WTC11 (cell line): ENCODE measurements around the gene CDCA7L. TPM values are rescaled to one million over a fixed set of nuclear protein-coding genes. Genes with fewer than 3 reads are reported as not detected.
A peak's percentile ranks its signal among the peaks of the same experiment; 100 is the strongest.

Source experiments
- ATAC-seq: fragments of 200-7000 bp; cut with Tn5 transposase; 2 replicates; pipeline ENCODE4 v1.10.0; 2021; ENCODE audit warnings: mild to moderate bottlenecking, moderate library complexity
- CTCF ChIA-PET: fragments of 300-600 bp; sonication (Branson Sonifier 250); formaldehyde crosslinking; loops from one replicate; lab custom pipeline; 2021; ENCODE audit warnings: antibody characterized with exemption; lab: Charles Lee
- POLR2A ChIA-PET: fragments of 350-600 bp; sonication (Branson Sonifier 250); formaldehyde crosslinking; loops from one replicate; lab custom pipeline; 2021; ENCODE audit warnings: antibody characterized with exemption; lab: Charles Lee
- DNase-seq: peaks from one replicate; pipeline ENCODE4 v3.0.0; 2021; ENCODE audit warnings: low spot score
- H3K27ac Mint-ChIP-seq: 2 replicates; pipeline ENCODE4 v1.8.0; 2021; ENCODE audit warnings: mixed read lengths
- H3K27me3 Mint-ChIP-seq: 2 replicates; pipeline ENCODE4 v1.8.0; 2021; ENCODE audit warnings: low read depth, mild to moderate bottlenecking, moderate library complexity, mixed read lengths
- H3K36me3 Mint-ChIP-seq: 2 replicates; pipeline ENCODE4 v1.8.0; 2021; ENCODE audit warnings: mixed read lengths
- H3K4me1 Mint-ChIP-seq: 2 replicates; pipeline ENCODE4 v1.8.0; 2022; ENCODE audit warnings: mixed read lengths
- H3K4me3 Mint-ChIP-seq: 2 replicates; pipeline ENCODE4 v1.8.0; 2021; ENCODE audit warnings: mild to moderate bottlenecking, moderate library complexity, mixed read lengths
- H3K9me3 Mint-ChIP-seq: 2 replicates; pipeline ENCODE4 v1.8.0; 2021; ENCODE audit warnings: mixed read lengths
- ATF1 ChIP-seq: sonication (generic); formaldehyde crosslinking; IDR thresholded peaks from 2 replicates; pipeline ENCODE4 v1.8.1; 2023; ENCODE audit warnings: mild to moderate bottlenecking, moderate library complexity, missing genetic modification reagents
- CBFB ChIP-seq: sonication (generic); formaldehyde crosslinking; IDR thresholded peaks from 2 replicates; pipeline ENCODE4 v1.8.1; 2022; ENCODE audit warnings: mild to moderate bottlenecking, low read depth, missing genetic modification reagents
- CREM ChIP-seq: sonication (generic); formaldehyde crosslinking; IDR thresholded peaks from 2 replicates; pipeline ENCODE4 v1.8.1; 2022; ENCODE audit warnings: mild to moderate bottlenecking, missing genetic modification reagents, moderate library complexity
- ELF4 ChIP-seq: sonication (generic); formaldehyde crosslinking; IDR thresholded peaks from 2 replicates; pipeline ENCODE4 v1.8.1; 2022; ENCODE audit warnings: low read depth, mild to moderate bottlenecking, moderate library complexity, missing genetic modification reagents
- ESRRA ChIP-seq: sonication (generic); formaldehyde crosslinking; IDR thresholded peaks from 2 replicates; pipeline ENCODE4 v1.8.1; 2022; ENCODE audit warnings: mild to moderate bottlenecking, missing genetic modification reagents, borderline replicate concordance
- KAT7 ChIP-seq: sonication (generic); formaldehyde crosslinking; IDR thresholded peaks from 2 replicates; pipeline ENCODE4 v1.8.1; 2023; ENCODE audit warnings: missing genetic modification reagents, mild to moderate bottlenecking, borderline replicate concordance
- NFATC4 ChIP-seq: fragments of 250-450 bp; sonication (Bioruptor Pico); IDR thresholded peaks from 2 replicates; pipeline ENCODE4 v1.9.0; 2021; ENCODE audit warnings: mild to moderate bottlenecking
- NR1H2 ChIP-seq: sonication (generic); formaldehyde crosslinking; IDR thresholded peaks from 2 replicates; pipeline ENCODE4 v1.9.0; 2021; ENCODE audit warnings: mild to moderate bottlenecking, moderate library complexity, missing genetic modification reagents
- OVOL2 ChIP-seq: fragments of 250-450 bp; sonication (Bioruptor Pico); IDR thresholded peaks from 2 replicates; pipeline ENCODE4 v1.9.0; 2021; ENCODE audit warnings: mild to moderate bottlenecking, borderline replicate concordance
- ZBTB21 ChIP-seq: sonication (generic); formaldehyde crosslinking; IDR thresholded peaks from 2 replicates; pipeline ENCODE4 v1.8.1; 2023; ENCODE audit warnings: mild to moderate bottlenecking, missing genetic modification reagents, borderline replicate concordance
- ZNF263 ChIP-seq: sonication (generic); formaldehyde crosslinking; IDR thresholded peaks from 2 replicates; pipeline ENCODE4 v1.8.1; 2022; ENCODE audit warnings: low read depth, mild to moderate bottlenecking, moderate library complexity, missing genetic modification reagents
- total RNA-seq: library from RNA; stranded (reverse); gene quantifications from 3 replicates; pipeline ENCODE4 v1.2.3, GENCODE V29; 2021
- TF ChIP-seq, protein P1 (sequence below): sonication (generic); formaldehyde crosslinking; IDR thresholded peaks from 2 replicates; pipeline ENCODE4 v1.8.1; 2022; ENCODE audit warnings: low read depth, mild to moderate bottlenecking, moderate library complexity, missing genetic modification reagents, borderline replicate concordance
- TF ChIP-seq, protein P2 (sequence below): sonication (generic); formaldehyde crosslinking; IDR thresholded peaks from 2 replicates; pipeline ENCODE4 v1.8.1; 2023; ENCODE audit warnings: mild to moderate bottlenecking, missing genetic modification reagents
- TF ChIP-seq, protein P3 (sequence below): sonication (generic); formaldehyde crosslinking; IDR thresholded peaks from 2 replicates; pipeline ENCODE4 v1.8.0; 2023; ENCODE audit warnings: missing genetic modification reagents
- TF ChIP-seq, protein P4 (sequence below): sonication (generic); formaldehyde crosslinking; IDR thresholded peaks from 2 replicates; pipeline ENCODE4 v1.8.1; 2023; ENCODE audit warnings: mild to moderate bottlenecking, missing genetic modification reagents, borderline replicate concordance
- TF ChIP-seq, protein P5 (sequence below): sonication (generic); formaldehyde crosslinking; IDR thresholded peaks from 2 replicates; pipeline ENCODE4 v1.8.1; 2023; ENCODE audit warnings: mild to moderate bottlenecking, missing genetic modification reagents

Gene CDCA7L
- total RNA-seq, 1 experiment from 2014 or later, result 161 TPM

DNA sequence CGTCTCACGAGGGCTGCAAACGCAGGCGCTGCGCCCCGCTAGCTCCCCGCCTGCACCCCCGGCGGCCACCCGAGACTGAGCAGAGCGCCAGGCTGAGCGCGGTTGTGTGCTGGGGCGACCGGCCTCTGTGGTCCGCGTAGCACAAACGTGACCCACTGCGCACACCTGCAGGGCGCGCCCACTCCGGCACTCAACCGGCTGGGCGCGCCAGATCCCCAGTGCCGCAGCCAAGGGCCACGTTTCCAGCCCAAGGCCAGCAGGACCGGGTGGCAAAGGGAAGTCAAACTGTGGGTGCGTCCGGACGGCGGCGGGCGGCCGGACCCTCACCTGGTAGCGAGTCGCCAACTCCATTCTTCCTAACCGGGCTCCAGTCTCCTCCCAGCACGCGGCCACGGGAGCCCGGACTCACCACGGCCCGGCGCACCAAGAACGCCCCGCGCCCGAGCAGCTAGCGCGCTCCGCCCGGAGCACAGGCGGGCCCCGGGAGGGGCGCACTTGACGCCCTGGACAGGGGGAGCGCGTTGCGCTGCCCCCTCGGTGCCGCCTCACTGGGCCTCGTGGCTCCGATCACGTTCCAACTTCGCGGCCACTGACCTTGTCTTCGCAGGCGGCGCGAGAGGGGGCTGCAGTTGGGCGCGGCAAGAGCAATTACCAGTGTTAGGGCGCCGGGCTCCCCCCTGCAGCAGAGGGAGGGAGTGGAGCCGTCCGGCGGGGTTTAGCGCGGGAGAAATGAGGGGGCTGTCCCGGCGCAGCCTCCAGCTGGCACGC, at the start of gene CDCA7L (continued):
- TF ChIP-seq, protein P1, sequence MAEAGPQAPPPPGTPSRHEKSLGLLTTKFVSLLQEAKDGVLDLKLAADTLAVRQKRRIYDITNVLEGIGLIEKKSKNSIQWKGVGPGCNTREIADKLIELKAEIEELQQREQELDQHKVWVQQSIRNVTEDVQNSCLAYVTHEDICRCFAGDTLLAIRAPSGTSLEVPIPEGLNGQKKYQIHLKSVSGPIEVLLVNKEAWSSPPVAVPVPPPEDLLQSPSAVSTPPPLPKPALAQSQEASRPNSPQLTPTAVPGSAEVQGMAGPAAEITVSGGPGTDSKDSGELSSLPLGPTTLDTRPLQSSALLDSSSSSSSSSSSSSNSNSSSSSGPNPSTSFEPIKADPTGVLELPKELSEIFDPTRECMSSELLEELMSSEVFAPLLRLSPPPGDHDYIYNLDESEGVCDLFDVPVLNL (CRISPR knock-in tag), result peak; percentile 52; the same call in 1 of the 2 replicates
- TF ChIP-seq ZBTB21 (peak; percentile 83; the same call in 1 of the 2 replicates), KAT7 (CRISPR knock-in tag) (peak; percentile 88)

DNA sequence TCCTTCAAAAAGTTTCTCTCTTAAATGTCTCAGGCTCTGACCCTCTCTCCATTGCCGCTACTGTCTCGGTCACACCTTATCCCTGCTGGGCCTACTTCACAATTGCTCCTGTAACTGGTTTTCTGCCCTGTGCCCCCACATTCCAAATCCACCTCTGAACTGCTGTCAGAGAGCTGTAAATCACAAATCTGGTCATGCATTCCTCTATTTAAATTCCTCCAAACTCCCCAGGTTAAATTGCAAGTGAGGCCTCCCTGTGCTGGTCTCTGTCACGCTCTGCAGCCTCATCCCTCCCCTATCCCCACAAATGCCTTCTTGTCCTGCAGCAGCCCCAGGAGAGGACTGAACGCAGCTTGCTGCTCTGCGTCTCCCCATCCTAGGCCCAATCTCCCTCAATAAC, 40.4 kb upstream of the CDCA7L start:
- Mint-ChIP-seq H3K9me3 (peaks cover 3% of the 10 kb centered on the region; the same call in 1 of the 2 replicates), H3K27me3 (no peaks in the 10 kb centered on the region), H3K36me3 (no peaks in the 10 kb centered on the region), H3K27ac (no peak overlapping the region), H3K4me1 (peaks cover 2% of the 10 kb centered on the region; the same call in 1 of the 2 replicates), H3K4me3 (no peak overlapping the region)
- ChIA-PET POLR2A (no interaction called here), CTCF (no interaction called here)
- ATAC-seq (peak; percentile 41), DNase-seq (no peak)
- no peak for TF ChIP-seq ELF4
- no peak for TF ChIP-seq ZNF263 (CRISPR knock-in tag)
- TF ChIP-seq OVOL2 (CRISPR knock-in tag), result no peak
- TF ChIP-seq ESRRA, result no peak
- TF ChIP-seq, protein P2, sequence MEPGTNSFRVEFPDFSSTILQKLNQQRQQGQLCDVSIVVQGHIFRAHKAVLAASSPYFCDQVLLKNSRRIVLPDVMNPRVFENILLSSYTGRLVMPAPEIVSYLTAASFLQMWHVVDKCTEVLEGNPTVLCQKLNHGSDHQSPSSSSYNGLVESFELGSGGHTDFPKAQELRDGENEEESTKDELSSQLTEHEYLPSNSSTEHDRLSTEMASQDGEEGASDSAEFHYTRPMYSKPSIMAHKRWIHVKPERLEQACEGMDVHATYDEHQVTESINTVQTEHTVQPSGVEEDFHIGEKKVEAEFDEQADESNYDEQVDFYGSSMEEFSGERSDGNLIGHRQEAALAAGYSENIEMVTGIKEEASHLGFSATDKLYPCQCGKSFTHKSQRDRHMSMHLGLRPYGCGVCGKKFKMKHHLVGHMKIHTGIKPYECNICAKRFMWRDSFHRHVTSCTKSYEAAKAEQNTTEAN (CRISPR knock-in tag), result no peak
- TF ChIP-seq, protein P3, sequence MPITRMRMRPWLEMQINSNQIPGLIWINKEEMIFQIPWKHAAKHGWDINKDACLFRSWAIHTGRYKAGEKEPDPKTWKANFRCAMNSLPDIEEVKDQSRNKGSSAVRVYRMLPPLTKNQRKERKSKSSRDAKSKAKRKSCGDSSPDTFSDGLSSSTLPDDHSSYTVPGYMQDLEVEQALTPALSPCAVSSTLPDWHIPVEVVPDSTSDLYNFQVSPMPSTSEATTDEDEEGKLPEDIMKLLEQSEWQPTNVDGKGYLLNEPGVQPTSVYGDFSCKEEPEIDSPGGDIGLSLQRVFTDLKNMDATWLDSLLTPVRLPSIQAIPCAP (CRISPR knock-in tag), result no peak
- TF ChIP-seq, protein P4, sequence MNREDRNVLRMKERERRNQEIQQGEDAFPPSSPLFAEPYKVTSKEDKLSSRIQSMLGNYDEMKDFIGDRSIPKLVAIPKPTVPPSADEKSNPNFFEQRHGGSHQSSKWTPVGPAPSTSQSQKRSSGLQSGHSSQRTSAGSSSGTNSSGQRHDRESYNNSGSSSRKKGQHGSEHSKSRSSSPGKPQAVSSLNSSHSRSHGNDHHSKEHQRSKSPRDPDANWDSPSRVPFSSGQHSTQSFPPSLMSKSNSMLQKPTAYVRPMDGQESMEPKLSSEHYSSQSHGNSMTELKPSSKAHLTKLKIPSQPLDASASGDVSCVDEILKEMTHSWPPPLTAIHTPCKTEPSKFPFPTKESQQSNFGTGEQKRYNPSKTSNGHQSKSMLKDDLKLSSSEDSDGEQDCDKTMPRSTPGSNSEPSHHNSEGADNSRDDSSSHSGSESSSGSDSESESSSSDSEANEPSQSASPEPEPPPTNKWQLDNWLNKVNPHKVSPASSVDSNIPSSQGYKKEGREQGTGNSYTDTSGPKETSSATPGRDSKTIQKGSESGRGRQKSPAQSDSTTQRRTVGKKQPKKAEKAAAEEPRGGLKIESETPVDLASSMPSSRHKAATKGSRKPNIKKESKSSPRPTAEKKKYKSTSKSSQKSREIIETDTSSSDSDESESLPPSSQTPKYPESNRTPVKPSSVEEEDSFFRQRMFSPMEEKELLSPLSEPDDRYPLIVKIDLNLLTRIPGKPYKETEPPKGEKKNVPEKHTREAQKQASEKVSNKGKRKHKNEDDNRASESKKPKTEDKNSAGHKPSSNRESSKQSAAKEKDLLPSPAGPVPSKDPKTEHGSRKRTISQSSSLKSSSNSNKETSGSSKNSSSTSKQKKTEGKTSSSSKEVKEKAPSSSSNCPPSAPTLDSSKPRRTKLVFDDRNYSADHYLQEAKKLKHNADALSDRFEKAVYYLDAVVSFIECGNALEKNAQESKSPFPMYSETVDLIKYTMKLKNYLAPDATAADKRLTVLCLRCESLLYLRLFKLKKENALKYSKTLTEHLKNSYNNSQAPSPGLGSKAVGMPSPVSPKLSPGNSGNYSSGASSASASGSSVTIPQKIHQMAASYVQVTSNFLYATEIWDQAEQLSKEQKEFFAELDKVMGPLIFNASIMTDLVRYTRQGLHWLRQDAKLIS (CRISPR knock-in tag), result no peak
- no peak for TF ChIP-seq ATF1 (CRISPR knock-in tag)
- no peak for TF ChIP-seq CREM (CRISPR knock-in tag)
- no peak for TF ChIP-seq CBFB (CRISPR knock-in tag)
- no peak for TF ChIP-seq NFATC4 (CRISPR knock-in tag)
- no peak for TF ChIP-seq NR1H2 (CRISPR knock-in tag)
- TF ChIP-seq, protein P5, sequence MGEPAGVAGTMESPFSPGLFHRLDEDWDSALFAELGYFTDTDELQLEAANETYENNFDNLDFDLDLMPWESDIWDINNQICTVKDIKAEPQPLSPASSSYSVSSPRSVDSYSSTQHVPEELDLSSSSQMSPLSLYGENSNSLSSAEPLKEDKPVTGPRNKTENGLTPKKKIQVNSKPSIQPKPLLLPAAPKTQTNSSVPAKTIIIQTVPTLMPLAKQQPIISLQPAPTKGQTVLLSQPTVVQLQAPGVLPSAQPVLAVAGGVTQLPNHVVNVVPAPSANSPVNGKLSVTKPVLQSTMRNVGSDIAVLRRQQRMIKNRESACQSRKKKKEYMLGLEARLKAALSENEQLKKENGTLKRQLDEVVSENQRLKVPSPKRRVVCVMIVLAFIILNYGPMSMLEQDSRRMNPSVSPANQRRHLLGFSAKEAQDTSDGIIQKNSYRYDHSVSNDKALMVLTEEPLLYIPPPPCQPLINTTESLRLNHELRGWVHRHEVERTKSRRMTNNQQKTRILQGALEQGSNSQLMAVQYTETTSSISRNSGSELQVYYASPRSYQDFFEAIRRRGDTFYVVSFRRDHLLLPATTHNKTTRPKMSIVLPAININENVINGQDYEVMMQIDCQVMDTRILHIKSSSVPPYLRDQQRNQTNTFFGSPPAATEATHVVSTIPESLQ (CRISPR knock-in tag), result no peak
